GM23338 (cell line): Measurements from ENCODE around the gene SARM1. TPM values are rescaled to one million over a fixed set of nuclear protein-coding genes. Genes with fewer than 3 reads are reported as not detected.

ENCODE experiments used
- ATAC-seq: fragments of 200-7000 bp; cut with Tn5 transposase; 3 replicates; pipeline ENCODE4 v1.9.1; 2020
- DNase-seq: peaks from one replicate; pipeline ENCODE4 v3.0.0-alpha.2; 2015; ENCODE audit warnings: low spot score
- H2AFZ ChIP-seq: fragments of 200-600 bp; sonication (generic); 2 replicates; pipeline ENCODE4 v1.8.0; 2016; ENCODE audit warnings: antibody characterized with exemption, mild to moderate bottlenecking, moderate library complexity
- H3F3A ChIP-seq: fragments of 200-600 bp; sonication (generic); replicated peaks from 2 replicates; pipeline ENCODE4 v1.8.0; 2017; ENCODE audit warnings: antibody characterized with exemption, mixed run types, low read depth
- H3K27ac ChIP-seq: fragments of 200-600 bp; sonication (generic); 2 replicates; pipeline ENCODE4 v1.6.1; 2016; ENCODE audit warnings: low read depth
- H3K27me3 ChIP-seq: fragments of 200-600 bp; sonication (generic); 2 replicates; pipeline ENCODE4 v1.8.0; 2016; ENCODE audit warnings: mild to moderate bottlenecking, mixed run types, moderate library complexity; ENCODE audit not compliant: insufficient read depth
- H3K36me3 ChIP-seq: fragments of 200-600 bp; sonication (generic); 2 replicates; pipeline ENCODE4 v1.8.0; 2016; ENCODE audit warnings: mild to moderate bottlenecking; ENCODE audit not compliant: insufficient read depth
- H3K4me1 ChIP-seq: fragments of 200-600 bp; sonication (generic); 2 replicates; pipeline ENCODE4 v1.8.0; 2016; ENCODE audit warnings: mild to moderate bottlenecking, moderate library complexity; ENCODE audit not compliant: insufficient read depth
- H3K4me2 ChIP-seq: fragments of 200-600 bp; sonication (generic); 2 replicates; pipeline ENCODE4 v1.7.1; 2017; ENCODE audit warnings: mixed run types
- H3K4me3 ChIP-seq: fragments of 200-600 bp; sonication (generic); 2 replicates; pipeline ENCODE4 v1.6.1; 2016; ENCODE audit warnings: mixed run types
- H3K79me2 ChIP-seq: fragments of 200-600 bp; sonication (generic); replicated peaks from 2 replicates; pipeline ENCODE4 v1.8.0; 2017; ENCODE audit warnings: mild to moderate bottlenecking; ENCODE audit not compliant: insufficient read depth
- H3K9me2 ChIP-seq: fragments of 200-600 bp; sonication (generic); 2 replicates; pipeline ENCODE4 v1.8.0; 2017; ENCODE audit not compliant: insufficient read depth
- H4K20me1 ChIP-seq: fragments of 200-600 bp; sonication (generic); replicated peaks from 2 replicates; pipeline ENCODE4 v1.8.0; 2017; ENCODE audit warnings: mild to moderate bottlenecking; ENCODE audit not compliant: insufficient read depth
- H3K27ac Mint-ChIP-seq: 2 replicates; pipeline ENCODE4 v1.8.0; 2020; ENCODE audit warnings: inconsistent platforms, mild to moderate bottlenecking, moderate library complexity, mixed read lengths
- H3K27me3 Mint-ChIP-seq: 3 replicates; pipeline ENCODE4 v1.8.0; 2022; ENCODE audit warnings: low read depth, mild to moderate bottlenecking, moderate library complexity, mixed read lengths, inconsistent platforms; ENCODE audit not compliant: insufficient read depth, poor library complexity
- H3K36me3 Mint-ChIP-seq: 3 replicates; pipeline ENCODE4 v1.8.0; 2021; ENCODE audit warnings: low read depth, mild to moderate bottlenecking, inconsistent platforms, moderate library complexity, mixed read lengths
- H3K4me1 Mint-ChIP-seq: 3 replicates; pipeline ENCODE4 v1.8.0; 2020; ENCODE audit warnings: mild to moderate bottlenecking, inconsistent platforms, mixed read lengths
- H3K4me3 Mint-ChIP-seq: 3 replicates; pipeline ENCODE4 v1.8.0; 2021; ENCODE audit warnings: moderate library complexity, mild to moderate bottlenecking, inconsistent platforms, mixed read lengths
- H3K9me3 Mint-ChIP-seq: 3 replicates; pipeline ENCODE4 v1.8.0; 2020; ENCODE audit warnings: moderate library complexity, mild to moderate bottlenecking, inconsistent platforms, mixed read lengths
- CREB1 ChIP-seq: fragments of 250-450 bp; sonication (Bioruptor Pico); IDR thresholded peaks from 2 replicates; pipeline ENCODE4 v1.5.0; 2020; ENCODE audit warnings: low read depth, mild to moderate bottlenecking, moderate library complexity
- CTCF ChIP-seq, 2 experiments: fragments of 200-600 bp in 1 of 2; sonication (generic) in 1 of 2; conservative IDR thresholded peaks; 2 replicates each; pipeline versions ENCODE4 v1.5.1 to v1.6.1; 2016 to 2017; ENCODE audit warnings: antibody characterized with exemption in 2 of 2, low read depth in 2 of 2, mild to moderate bottlenecking in 2 of 2, moderate library complexity in 1 of 2
- ETS1 ChIP-seq: IDR thresholded peaks from 2 replicates; pipeline ENCODE4 v1.6.1; 2016; ENCODE audit warnings: antibody characterized with exemption
- EZH2 ChIP-seq: fragments of 200-600 bp; sonication (generic); IDR thresholded peaks from one replicate; pipeline ENCODE4 v1.8.0; 2017; ENCODE audit warnings: antibody characterized with exemption, mild to moderate bottlenecking, low read depth; ENCODE audit not compliant: unreplicated experiment
- JUNB ChIP-seq: IDR thresholded peaks from one replicate; pipeline ENCODE4 v1.6.1; 2016; ENCODE audit warnings: antibody characterized with exemption; ENCODE audit not compliant: unreplicated experiment
- NANOG ChIP-seq: IDR thresholded peaks from 2 replicates; pipeline ENCODE4 v1.6.1; 2016; ENCODE audit warnings: antibody characterized with exemption, borderline replicate concordance
- REST ChIP-seq: IDR thresholded peaks from one replicate; pipeline ENCODE4 v1.6.1; 2018; ENCODE audit warnings: antibody characterized with exemption; ENCODE audit not compliant: unreplicated experiment
- STAT1 ChIP-seq: IDR thresholded peaks from one replicate; pipeline ENCODE4 v1.6.1; 2016; ENCODE audit warnings: antibody characterized with exemption; ENCODE audit not compliant: unreplicated experiment
- ZNF114 ChIP-seq: fragments of 250-450 bp; sonication (Bioruptor Pico); IDR thresholded peaks from 2 replicates; pipeline ENCODE4 v1.5.0; 2020; ENCODE audit warnings: mild to moderate bottlenecking, moderate library complexity
- ZNF331 ChIP-seq: fragments of 250-450 bp; sonication (Bioruptor Pico); IDR thresholded peaks from 2 replicates; pipeline ENCODE4 v1.5.0; 2020; ENCODE audit warnings: low read depth, mild to moderate bottlenecking, moderate library complexity
- polyA plus RNA-seq: library from polyadenylated mRNA; unstranded; fragments of >200 nt; fragmentation: Nextera tagmentation; extraction: Ambion mirVana; gene quantifications from 2 replicates; pipeline ENCODE4 v1.2.1, GENCODE V29; 2016
- total RNA-seq: library from RNA; depleted of rRNA; stranded (reverse); fragments of >200 nt; shearing (Covaris generic); gene quantifications from 2 replicates; pipeline ENCODE4 v1.2.3, GENCODE V29; 2014

SARM1 gene
- total and polyA plus RNA-seq, 2 experiments from 2014 or later = 0.89 to 15.3 TPM

- H3K4me3 Mint-ChIP-seq = no peak overlapping the region
- no peak overlapping the region for H2AFZ ChIP-seq
- peaks cover 4% of the 10 kb centered on the region for H3K27me3 Mint-ChIP-seq
- H3K4me3 ChIP-seq = no peak overlapping the region
- no peak overlapping the region; the same call in 1 of the 2 replicates for H3K27ac Mint-ChIP-seq
- H3K36me3 ChIP-seq = no peaks in the 10 kb centered on the region
- 0 out of 3 replicates have a peak, but pooled peaks cover 3% of the 10 kb centered on the region for H3K4me1 Mint-ChIP-seq
- ATAC-seq (no peak), DNase-seq (no peak)
- no peaks in the 10 kb centered on the region for H3F3A ChIP-seq
- TF ChIP-seq ETS1 (no peak), CTCF (conservative IDR thresholded peaks at IDR 0.05; ENCODE audit: low read depth in 2 of 2) (no peak), NANOG (no peak), REST (no peak), STAT1 (no peak), CREB1 (CRISPR knock-in tag) (no peak), JUNB (no peak), EZH2 (no peak)
- no peak overlapping the region for H3K27ac ChIP-seq
- no peaks in the 10 kb centered on the region for H3K79me2 ChIP-seq
- H3K9me3 Mint-ChIP-seq = no peaks in the 10 kb centered on the region
- no peaks in the 10 kb centered on the region for H3K4me1 ChIP-seq
- H3K9me2 ChIP-seq = no peaks in the 10 kb centered on the region
- H3K4me2 ChIP-seq = no peak overlapping the region
- peaks cover 13% of the 10 kb centered on the region for H3K36me3 Mint-ChIP-seq
- H4K20me1 ChIP-seq = no peaks in the 10 kb centered on the region; the same call in 1 of the 2 replicates
- peaks cover 6% of the 10 kb centered on the region for H3K27me3 ChIP-seq
Observed at GRCh38 chr17:28390984-28391383, 19.5 kb downstream of the SARM1 start.

GRCh38 chr17:28391401-28391800, 19.9 kb downstream of the SARM1 start:
- Mint-ChIP-seq H3K4me3 (no peak overlapping the region), H3K4me1 (0 out of 3 replicates have a peak, but pooled peaks cover 4% of the 10 kb centered on the region), H3K27me3 (peaks cover 1% of the 10 kb centered on the region), H3K27ac (no peak overlapping the region; the same call in 1 of the 2 replicates), H3K36me3 (peaks cover 13% of the 10 kb centered on the region), H3K9me3 (no peaks in the 10 kb centered on the region)
- Histone ChIP-seq H3K4me2 (no peak overlapping the region), H3K4me1 (no peaks in the 10 kb centered on the region), H3K27me3 (peaks cover 2% of the 10 kb centered on the region), H2AFZ (no peak overlapping the region), H4K20me1 (no peaks in the 10 kb centered on the region; the same call in 1 of the 2 replicates), H3K9me2 (no peaks in the 10 kb centered on the region), H3F3A (no peaks in the 10 kb centered on the region), H3K36me3 (no peaks in the 10 kb centered on the region), H3K27ac (no peak overlapping the region), H3K79me2 (no peaks in the 10 kb centered on the region), H3K4me3 (no peak overlapping the region)
- ATAC-seq (no peak), DNase-seq (no peak)
- TF ChIP-seq CTCF (conservative IDR thresholded peaks at IDR 0.05; ENCODE audit: low read depth in 2 of 2) = no peak
- TF ChIP-seq JUNB = no peak
- no peak for TF ChIP-seq ZNF331 (CRISPR knock-in tag)
- no peak for TF ChIP-seq ZNF114
